Hematopoietic multipotent progenitor cell treated with erythropoietin and hydrocortisone succinate and interleukin-3 and kit ligand, for 15 days (in vitro differentiated cells): ENCODE results near the gene PPP1R26.
A peak's percentile ranks its signal among the peaks of the same experiment; 100 is the strongest.
"Not testable (repeated sequence)": the region's sequence is repeated elsewhere in the genome, so short reads cannot be mapped to it uniquely, and the experiment has no call there.

Experiments
- DNase-seq: peaks from one replicate; pipeline ENCODE4 v3.0.0-alpha.2; 2015; ENCODE audit warnings: low spot score

PPP1R26 gene

DNA sequence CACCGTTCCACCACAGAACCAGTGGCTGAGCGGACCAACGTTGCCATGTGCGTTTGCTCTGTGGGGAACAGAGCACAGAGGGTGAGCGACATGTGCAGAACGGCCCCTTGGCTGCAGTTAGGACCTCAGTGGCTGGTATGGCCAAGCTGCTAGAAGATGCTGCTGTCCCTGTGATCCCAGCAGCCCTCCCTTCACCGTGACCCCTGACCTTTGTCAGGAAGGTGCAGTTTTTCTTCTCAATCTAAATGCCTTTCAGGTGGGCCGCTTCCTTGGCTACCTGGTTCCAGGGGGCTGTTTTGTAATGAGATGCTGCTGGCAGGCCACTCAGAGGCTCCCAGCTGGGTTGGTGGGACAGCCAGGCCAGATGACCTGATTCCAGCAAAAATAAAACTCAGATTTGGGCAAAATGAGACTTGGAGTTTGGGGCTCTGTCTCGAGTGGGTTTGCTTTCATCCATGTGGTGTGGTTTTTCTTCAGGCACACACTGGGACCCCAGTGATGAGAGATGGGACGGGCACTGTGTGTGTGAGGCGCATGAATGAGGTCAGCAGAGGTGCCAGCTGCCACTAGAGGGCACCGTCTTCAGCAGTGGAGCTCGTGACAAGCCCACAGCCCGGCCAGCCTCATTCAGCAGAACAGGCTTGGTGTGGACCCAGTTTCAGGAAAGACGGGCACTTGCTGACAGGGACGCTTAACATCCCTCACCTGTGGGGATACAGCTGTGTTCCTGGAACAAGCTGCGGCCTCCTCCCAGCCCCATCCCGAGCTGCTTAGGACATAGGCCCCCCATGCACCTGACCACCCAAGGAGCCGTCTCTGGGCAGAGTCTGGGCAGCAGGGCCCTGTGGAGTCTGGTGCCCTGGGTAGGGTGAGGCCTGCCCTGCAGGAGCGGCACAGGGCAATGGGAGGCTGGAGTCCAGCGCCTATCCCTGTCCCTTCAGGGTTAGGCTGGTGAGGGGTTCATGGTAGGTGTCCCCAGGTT, 25.0 kb downstream of the PPP1R26 start:
- peak; percentile 53 for DNase-seq

DNA sequence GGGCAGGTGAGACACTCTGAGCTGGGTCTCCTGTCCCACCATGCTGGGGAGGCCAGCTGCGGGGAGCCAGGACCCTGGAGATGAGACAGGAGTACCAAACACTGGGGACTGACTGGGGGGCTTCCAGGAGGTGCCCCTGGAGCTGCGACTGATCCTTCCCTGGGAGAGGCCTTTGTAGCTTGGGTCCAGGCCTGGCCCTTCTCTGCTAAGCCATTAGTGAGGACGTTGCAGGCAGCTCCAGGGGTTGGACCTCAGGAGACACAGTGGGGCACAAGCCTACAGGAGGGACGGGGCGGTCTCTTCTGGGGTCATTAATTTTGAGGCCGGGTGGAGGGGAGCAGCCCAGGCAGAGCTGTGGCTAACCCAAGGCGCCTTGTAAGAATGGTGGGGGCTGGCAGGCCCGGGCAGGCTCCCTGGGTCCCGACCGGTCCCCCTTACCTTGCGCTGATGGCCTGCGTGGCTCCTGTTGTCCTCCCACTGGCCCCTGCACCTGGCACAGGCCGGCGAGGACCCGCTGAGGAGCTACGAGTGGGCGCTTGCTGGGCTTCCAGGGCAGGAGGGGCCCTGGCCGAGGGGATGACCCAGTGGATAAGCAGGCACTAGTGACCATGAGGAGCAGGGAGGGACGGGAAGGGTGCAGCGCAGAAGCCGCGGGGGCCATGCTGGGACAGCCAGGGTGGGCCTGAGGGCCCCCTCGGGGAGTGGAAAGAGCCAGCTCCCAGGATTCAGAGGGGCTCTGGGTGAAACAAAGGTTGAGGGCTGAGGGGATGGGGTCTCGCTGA, 26.0 kb downstream of the PPP1R26 start:
- DNase-seq: no peak

DNA sequence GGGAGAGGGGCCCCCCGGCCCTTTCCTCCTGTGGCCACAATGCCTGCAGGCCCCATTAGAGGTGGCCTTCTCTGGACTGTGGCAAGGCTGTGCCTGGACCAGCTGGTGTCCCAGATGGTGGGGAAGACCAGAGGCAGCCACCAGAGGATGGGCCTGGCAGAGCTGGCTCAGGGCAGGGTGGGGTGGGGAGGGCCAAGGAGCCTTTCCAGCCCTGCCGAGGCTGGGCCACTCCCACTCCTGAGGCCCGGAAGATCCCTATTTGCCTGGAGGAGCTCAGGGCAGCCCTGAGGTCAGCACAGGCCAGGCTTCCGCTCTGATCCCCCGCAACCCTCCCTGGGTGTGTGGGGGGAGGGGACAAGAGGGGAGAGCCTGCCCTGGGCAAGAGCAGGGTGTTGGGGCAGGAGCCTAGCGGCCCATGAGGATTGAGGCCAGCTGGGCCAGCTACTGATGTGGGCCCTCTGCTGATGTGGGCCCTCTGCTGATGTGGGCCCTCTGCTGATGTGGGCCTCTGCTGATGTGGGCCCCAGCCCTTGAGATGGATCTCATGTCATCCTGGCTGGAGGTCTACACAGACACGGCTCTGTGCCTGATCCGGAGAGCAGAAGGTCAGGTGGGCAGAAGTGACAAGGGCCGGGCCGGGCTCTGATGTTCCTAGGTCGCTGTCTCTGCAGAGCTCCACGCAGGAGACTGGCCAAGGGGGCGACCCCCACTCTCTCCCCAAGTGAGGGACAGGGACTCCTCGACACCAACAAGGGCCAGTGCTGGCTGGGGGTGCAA, 26.9 kb downstream of the PPP1R26 start:
- DNase-seq: no peak

DNA sequence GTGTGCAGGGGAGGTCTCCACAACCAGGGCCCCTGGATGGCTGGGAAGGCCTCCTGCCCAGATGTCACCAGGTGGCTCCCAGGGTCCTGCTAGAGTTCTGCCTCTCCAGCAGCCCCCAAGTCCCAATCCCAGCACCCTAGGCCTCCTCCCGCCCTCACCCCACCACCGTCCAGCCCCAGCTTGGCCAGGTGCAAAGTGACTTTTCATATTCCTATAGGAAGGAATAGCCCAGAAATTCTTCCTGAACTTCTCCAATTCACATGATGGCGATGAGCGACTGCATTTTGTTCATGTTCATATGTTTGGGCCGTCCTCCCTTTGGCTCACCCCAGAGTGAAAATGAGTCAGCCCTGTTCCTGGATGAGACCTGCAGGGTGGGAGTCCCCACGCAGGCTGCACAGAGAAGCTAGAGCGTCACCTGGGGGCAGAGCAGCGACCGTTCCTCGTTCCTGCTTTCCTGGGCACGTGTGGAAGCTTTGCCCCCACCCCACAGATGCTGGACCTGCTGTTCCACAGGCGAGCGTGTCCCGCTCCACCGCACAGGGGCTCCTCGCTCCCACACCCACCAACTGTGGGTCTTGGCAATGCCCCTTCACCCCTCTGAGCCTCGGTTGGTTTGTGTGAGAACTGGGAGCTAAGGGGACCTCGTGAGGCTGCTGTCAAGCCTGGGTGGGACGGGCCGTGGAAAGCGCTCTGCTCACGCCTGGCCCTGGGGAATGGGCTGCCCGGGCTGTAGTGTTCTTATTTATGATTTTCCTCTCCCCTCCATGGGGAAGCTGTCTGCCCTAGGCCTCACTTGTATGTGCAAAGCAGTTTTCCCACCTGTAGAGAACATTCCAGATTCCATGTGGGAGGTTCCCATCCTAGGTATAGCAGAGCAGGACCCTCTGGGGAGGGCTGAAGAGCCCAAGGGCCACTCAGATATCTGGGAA, 27.8 kb downstream of the PPP1R26 start:
- no peak for DNase-seq

DNA sequence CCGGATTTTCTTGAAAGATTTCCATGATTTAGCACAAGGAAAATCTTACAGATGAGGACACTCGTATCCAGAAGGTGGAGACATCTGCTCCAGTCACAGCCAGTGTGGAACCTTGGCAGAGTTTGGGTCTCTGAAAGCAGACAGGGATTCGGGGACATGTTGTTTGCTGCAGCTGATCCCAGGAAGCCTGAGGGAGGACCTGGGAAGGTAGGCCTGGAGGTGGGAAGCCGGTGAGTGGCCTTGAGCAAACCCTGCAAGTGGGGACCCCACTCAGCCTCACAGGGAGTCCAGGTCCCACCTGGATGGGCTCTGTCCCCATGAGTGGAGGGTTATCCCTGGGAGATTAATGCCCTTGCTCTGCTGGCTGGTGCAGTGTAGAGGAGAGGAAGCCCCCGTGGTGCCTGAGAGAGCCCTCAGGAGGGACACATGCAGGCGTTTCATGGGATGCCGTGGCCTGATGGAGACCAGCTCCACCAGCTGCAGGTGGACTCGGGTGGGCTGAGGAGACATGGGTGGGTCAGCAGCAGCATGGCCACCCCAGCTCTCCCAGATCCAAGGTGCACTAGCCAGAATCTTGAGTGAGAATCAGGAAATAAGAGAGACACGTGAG, 28.7 kb downstream of the PPP1R26 start:
- no peak for DNase-seq

DNA sequence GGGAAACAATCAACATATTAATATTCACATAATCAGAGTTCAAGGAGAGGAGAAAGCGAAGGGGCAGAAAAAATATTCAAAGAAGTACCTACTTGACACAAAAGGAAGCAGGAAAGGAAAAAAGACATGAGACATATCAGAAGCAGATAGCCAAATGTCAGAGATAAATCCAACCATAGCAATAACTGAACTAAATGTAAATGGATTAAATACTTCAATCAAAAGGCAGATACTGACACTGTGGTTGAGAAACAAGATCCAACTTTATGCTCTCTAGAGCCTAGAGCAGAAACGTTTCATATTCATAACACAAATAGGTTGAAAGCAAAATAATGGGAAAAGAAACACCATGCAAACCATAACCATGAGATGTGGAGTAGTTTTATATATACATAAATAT, 29.9 kb downstream of the PPP1R26 start:
- no peak for DNase-seq

DNA sequence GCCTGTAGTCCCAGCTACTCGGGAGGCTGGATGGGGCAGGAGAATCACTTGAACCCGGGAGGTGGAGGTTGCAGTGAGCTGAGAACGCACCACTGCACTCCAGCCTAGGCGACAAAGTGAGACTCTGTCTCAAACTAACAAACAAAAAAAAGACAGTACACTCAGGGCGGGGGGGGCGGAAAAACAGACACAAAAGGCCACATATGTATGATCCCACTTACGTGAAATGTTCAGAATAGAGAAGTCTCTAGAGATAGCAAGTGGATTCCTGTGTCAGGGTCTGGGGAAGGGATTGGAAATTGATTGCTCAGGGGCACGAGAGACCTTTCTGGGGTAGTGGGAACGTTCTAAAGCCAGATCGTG, 32.6 kb downstream of the PPP1R26 start:
- no peak for DNase-seq

DNA sequence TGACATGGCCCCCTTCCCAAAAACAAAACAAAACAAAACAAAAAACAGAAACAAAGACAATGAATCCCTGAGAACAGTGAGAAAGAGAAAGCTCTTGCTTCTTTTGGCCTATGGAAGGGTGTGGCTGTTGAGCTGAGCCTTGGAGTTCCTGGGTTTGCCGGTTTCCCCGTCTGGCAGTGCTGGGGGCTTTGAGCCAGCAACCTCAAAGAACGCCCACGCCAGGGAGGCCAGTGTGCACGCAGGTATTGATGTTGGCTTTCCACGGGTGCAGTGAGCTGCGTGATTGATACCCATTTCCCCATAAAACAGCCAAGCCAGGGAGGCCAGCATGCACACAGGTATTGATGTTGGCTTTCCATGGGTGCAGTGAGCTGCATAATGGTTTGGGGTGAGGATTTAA, 33.3 kb downstream of the PPP1R26 start:
- no peak for DNase-seq

DNA sequence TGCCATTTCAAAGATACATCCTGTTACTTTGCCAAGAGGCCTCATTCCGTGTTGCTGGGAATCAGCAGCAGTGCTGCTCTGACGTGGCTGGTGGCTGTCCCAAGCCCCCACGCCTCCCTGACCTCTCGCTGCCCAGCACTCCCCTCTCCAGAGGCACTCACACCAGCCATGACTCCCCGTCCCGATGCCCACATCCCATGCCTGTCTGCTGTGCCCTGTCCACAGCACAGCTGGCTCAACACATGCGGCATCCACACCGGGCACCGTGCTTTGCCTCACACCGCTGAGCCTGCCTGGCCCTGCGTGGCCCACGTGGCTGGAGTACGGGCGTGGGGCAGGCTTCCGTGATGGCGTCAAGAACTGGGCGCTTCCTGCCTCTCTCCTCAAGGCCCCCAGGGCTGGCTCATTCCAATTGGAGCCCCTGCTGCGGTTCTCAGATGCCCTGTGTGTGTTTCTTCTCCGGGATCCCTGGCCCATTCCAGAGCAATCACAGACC, 33.8 kb downstream of the PPP1R26 start:
- no peak for DNase-seq

DNA sequence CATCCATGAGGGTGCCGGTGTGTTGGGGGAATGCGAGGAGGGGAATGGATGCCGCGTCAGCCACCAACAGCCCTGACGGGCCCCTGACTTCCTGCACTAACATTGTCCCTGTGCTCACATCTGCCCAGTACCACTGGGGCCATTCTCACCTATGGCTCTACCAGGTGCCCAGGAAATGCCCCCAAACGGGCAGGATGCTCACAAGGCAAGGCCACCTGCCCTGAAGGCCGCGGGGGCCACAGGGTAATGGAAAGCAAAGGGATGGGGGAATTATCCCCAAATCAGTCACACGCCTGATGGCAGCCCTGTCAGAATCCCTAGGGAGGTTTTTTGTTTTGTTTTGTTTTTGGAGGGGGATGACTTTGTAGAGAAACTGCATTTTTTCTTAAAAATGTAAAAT, 34.3 kb downstream of the PPP1R26 start:
- not testable (repeated sequence) for DNase-seq

DNA sequence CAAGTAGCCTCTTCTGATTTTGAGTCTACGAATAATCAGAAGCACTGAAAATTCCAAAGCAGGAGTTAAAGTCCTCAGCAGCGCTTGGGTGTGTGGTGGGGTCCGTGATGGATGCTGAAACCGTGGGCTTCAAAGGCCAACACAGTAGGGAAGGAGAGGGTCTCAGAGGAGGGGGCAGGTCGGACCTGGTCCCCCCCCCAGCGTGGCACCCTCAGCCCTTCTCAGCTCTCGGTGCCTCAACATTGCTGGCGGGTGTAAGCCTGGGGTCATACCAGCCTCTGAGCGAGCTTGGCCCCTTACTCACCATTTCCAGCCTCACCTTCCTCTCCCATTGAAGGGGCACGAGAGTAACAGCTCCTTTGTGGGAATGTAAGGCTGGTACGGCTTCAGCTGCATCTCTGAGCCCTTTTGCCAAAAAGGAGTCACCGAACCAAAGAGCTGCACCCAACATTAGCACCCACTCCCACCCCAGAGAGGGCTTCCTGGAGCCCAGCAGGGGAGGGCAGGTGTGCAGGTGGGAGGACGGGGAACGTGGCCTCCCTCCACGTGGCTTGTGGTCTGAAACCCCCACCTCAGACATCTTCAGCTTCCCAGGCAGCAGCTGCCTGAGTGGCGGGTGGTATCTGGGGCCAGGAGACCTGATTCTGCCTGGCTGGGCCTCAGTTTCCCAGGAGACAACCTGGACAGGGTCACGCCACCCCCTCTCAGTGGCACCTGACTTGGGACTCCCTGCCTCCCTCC, 34.9 kb downstream of the PPP1R26 start:
- DNase-seq: no peak

DNA sequence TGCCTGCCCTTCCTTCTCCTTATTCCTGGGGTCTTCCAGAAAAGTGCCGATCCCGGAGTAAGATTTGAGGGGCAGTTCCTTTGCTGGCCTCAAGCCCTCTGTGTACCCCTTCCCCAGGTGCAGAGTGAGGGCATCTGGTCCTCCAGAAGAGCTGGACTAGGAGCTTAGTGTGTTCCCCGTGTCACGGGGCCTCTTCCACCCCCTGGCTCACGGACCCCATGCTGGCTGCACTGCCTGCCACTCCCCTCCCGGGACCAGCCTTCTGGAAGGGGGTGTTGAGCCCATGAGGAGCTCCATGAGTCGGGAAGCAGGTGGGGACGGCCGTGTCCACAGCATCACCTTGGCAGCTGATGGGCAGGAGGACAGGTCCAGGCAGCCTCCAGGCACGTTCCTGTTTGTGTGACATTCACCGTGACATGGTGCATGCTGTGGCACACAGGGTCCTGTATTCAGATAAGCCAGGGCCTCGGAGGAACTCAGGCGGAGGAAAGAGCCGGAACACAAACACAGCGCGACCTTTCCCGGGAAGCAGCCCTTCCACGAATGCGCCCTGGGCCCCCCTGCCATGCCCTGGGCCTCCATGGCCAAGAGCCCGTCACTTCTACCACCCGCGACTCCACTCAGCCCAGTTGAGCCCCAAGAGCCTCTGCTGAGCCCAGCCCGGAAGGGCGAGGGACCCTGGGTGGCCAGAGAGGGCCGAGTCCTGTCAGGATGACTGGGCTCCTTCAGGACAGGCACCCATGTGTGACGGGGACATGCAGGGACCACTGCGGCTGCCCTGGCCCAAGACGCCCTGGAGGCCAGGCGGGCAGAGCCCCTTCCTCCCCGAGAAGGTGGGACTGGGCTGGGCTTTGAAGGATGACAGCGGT, 35.7 kb downstream of the PPP1R26 start:
- no peak for DNase-seq

DNA sequence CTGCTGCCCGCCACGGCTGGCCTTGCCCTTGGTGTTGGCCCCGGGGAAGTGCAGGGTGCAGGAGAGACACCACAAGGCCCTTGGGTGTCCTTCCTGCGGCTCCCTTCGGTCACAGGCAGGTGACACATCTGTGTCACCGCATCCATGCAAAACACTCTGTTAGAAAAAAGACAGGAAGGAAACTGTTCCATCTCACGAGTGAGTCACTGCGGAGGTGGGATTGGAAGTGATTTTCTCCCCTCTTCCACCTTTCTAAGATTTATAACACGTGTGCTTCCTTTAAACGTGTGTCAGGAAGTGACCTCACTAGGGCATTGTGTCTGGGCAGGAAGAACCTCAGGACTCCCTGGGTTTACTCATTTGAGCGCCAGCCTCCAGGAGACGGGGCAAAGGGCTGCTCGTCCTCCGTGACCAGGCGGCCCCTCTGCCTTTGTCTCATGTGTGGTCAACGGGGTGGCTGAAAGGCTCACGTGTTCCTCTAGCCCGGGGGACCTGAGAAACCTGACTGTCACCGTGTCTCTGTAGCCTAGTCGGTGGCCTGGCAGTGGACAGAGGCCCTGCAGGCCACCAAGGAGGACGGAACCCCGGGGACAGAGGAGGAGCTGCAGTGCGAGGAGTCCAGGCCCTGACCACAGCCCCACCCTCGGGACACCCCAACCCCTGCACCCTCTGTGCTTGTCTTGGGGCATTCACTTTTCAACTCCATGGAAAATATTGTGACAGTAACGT, 36.7 kb downstream of the PPP1R26 start:
- no peak for DNase-seq

DNA sequence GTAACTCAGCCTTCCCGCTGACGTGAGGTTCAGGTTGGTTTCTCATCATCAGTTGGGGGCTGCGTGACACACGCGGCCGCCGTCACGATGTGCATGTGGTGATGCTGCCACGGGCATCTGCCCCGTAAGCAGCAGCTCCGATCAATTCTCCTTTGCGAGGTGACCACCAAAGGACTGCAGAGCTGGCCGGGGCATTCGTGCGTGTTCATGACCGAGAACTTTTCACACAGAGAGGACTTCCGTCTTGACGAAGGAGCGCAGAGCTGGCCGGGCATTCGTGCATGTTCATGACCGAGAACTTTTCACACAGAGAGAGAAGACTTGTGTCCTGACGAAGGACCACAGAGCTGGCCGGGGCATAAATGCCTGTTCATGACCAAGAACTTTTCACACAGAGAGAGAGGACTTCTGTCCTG, 37.8 kb downstream of the PPP1R26 start:
- DNase-seq: no peak

DNA sequence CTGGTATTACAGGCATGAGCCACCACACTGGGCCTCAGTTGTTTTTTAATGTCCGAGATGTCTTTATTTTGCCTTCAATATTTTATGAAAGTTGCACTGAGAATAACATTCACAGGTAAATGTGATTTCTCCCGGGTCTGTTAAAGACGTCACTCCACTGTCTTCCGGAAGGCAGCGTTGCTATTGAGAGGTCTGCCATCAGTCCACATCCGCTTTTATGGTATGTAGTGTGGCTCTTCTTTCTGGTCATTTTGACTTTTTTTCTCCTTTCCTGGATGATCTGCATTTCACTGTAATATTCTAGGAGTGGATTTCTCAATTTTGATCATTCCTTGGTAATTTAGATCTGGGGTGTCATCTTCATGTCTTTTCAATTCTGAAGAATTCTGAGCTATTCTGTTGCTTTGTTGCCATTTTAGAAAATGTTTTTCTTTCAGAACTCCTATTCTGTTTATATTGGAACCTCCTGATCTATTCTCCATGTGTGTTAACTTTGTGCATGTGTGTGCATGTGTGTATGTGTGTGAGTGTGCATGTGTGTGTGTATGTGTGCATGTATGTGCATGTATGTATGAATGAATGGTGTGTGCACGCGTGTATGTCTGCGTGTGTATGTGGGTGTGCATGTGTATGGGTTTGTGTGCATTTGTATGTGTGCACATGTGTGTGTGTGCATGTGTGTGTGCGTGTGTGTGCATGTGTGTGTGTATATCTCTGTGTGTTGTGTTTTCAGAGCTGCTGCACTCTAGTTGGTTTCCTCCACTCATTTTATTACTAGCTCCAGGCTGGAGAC, 39.8 kb downstream of the PPP1R26 start:
- DNase-seq: no peak

DNA sequence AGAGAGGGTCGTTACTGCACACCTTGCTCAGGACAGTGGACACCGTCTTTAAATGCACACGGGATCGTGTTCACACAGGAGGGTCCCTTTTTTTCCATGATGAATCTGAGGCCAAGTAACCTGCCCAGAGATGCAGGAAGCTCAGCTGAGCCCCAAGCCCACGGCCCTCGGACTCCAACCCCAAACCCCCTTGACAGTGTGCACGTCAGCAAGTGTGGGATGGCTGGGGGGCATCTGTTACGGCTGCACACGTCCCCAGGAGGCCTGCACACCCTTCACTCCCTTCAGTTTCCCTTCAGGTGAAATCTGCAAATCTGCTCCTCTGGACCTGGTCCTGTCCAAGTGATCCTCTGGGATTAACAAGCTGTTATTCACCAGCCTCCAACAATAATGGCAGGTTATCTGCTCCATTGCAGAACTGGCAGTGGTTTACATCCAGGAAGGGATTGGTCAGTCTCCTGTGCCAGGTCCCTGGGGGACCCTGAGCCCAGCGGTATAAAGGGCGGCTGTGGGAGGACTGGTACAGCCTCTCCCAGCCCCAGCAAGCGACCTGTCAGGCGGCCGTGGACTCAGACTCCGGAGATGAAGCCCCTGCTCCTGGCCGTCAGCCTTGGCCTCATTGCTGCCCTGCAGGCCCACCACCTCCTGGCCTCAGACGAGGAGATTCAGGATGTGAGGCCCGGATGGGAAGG, 41.5 kb downstream of the PPP1R26 start, which contains the start of gene LCN1:
Gene LCN1 (plus strand): TSS at position 525 of the 692 bp plus-strand sequence. CDS start 58 bp downstream, at position 583.
- no peak for DNase-seq
